ENCODE data around the gene PLEKHG2. TPM values are rescaled to one million over a fixed set of nuclear protein-coding genes. Genes with fewer than 3 reads are reported as not detected.

The PLEKHG2 gene
- polyA plus RNA-seq, 1 donor from 2014 or later, result 14.3 TPM

DNA sequence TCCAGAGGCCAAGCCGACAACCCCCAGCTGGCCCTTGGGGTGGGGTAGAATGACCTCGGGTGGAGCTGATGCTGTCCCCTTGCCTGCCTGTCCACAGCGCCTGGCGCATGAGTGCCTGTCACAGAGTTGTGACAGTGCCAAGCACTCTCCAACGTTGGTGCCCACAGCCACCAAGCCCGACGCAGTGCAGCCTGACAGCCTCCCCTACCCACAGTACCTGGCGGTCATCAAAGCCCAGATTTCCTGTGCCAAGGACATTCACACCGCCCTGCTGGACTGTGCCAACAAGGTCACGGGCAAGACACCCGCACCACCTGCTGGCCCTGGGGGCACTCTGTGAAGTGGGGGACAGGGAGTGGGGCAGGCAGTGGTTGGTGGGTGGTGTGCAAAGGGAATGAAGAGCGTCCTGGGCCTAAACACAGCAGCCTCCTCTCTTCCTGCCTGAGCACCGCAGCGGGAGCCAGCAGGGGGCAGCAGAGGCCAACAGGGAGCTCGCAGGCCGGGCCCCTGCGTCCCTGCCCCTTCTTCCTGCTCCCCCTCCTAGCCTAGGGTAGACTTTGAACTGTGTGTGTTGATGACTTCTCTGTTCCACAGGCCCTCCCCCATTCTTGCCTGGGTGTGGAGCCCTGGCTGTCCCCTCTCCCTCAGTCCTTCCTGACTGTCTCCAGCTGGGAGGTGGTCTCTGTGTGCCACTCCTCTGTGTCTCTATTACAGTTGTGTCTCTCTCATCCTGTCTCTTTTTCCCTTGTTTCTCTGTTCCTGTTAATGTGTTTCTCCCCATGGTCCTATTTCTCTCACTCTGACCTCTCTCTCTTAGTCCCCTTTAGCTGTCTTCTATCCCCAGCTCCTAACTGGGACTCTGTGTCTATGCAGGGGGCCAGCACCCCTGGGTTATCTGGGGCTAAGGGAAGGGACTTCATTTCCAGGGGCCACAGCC lies 14.8 kb upstream of the PLEKHG2 start:
- TF ChIP-seq RAD21 (conservative IDR thresholded peaks at IDR 0.05) (peak; percentile 78), SMC3 (conservative IDR thresholded peaks at IDR 0.05; ENCODE audit: poor library complexity) (peak; percentile 82), MXI1 (conservative IDR thresholded peaks at IDR 0.05; ENCODE audit: poor library complexity, severe bottlenecking) (no peak)
- TF ChIP-seq, protein P1, sequence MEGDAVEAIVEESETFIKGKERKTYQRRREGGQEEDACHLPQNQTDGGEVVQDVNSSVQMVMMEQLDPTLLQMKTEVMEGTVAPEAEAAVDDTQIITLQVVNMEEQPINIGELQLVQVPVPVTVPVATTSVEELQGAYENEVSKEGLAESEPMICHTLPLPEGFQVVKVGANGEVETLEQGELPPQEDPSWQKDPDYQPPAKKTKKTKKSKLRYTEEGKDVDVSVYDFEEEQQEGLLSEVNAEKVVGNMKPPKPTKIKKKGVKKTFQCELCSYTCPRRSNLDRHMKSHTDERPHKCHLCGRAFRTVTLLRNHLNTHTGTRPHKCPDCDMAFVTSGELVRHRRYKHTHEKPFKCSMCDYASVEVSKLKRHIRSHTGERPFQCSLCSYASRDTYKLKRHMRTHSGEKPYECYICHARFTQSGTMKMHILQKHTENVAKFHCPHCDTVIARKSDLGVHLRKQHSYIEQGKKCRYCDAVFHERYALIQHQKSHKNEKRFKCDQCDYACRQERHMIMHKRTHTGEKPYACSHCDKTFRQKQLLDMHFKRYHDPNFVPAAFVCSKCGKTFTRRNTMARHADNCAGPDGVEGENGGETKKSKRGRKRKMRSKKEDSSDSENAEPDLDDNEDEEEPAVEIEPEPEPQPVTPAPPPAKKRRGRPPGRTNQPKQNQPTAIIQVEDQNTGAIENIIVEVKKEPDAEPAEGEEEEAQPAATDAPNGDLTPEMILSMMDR (IDR thresholded peaks at IDR 0.05; ENCODE audit: poor library complexity, severe bottlenecking), result peak; percentile 82
- no peak overlapping the region for H3K4me3 ChIP-seq (ENCODE audit: low read length)
- no peaks in the 10 kb centered on the region for H4K20me1 ChIP-seq (ENCODE audit: insufficient read depth)
- no peak overlapping the region for H3K9ac ChIP-seq (ENCODE audit: low read length)
- no peaks in the 10 kb centered on the region for H3K9me3 ChIP-seq (ENCODE audit: low read length)
- H3K27me3 ChIP-seq (ENCODE audit: insufficient read depth, low read depth, low read length), result no peaks in the 10 kb centered on the region
- H3K27ac ChIP-seq (ENCODE audit: low read length), result no peak overlapping the region
- no peak overlapping the region for H3K4me2 ChIP-seq (ENCODE audit: low read length)
- H3K79me2 ChIP-seq (replicated peaks; ENCODE audit: insufficient read depth, low read length), result peaks cover 3% of the 10 kb centered on the region
- no peaks in the 10 kb centered on the region for H3F3A ChIP-seq (ENCODE audit: insufficient read depth, low read length, poor library complexity, severe bottlenecking)
- no peaks in the 10 kb centered on the region for H3K36me3 ChIP-seq (ENCODE audit: insufficient read depth, low read length)
- H2AFZ ChIP-seq (ENCODE audit: low read depth, low read length), result no peak overlapping the region
- H3K9me2 ChIP-seq (ENCODE audit: insufficient read depth, low read length), result no peaks in the 10 kb centered on the region

DNA sequence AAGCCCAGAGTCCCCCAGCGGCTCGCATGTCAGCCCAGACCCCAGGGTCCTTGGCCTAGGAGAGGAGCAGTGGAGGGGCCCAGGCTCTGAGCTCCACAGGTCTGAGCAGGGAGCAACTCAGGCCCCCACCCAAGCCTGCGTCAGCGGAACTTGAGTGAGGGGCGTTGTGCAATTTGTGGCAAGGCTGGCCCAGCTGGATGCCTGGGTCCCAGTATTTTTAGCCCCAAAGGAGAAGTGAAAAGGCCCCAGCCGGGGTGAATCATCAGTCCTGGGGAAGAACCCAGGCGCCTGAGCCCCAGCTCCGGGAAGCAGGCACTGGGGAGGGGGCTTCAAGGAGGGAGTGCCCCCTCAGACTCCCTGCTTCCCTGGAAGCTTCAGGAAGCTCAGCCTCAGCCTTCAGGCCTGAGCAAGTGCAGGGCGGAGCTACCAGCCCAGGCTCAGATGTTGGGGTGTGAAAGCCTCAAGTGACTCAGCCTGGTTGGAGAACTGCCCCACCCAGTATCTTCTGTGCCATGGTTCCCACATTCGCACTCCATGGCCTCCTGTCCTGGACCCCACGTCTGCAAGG lies 14.1 kb upstream of the PLEKHG2 start:
- H4K20me1 ChIP-seq (ENCODE audit: insufficient read depth), result no peaks in the 10 kb centered on the region
- no peaks in the 10 kb centered on the region for H3K9me3 ChIP-seq (ENCODE audit: low read length)
- no peaks in the 10 kb centered on the region for H3K79me2 ChIP-seq (replicated peaks; ENCODE audit: insufficient read depth, low read length)
- H3K4me2 ChIP-seq (ENCODE audit: low read length), result no peak overlapping the region
- no peak overlapping the region for H3K4me3 ChIP-seq (ENCODE audit: low read length)
- H3K9ac ChIP-seq (ENCODE audit: low read length), result no peak overlapping the region
- TF ChIP-seq EP300 (conservative IDR thresholded peaks at IDR 0.05; ENCODE audit: poor library complexity, severe bottlenecking), result no peak
- TF ChIP-seq MXI1 (conservative IDR thresholded peaks at IDR 0.05; ENCODE audit: poor library complexity, severe bottlenecking), result no peak
- TF ChIP-seq, protein P1 (IDR thresholded peaks at IDR 0.05; ENCODE audit: poor library complexity, severe bottlenecking), result no peak
- no peak for TF ChIP-seq RAD21 (conservative IDR thresholded peaks at IDR 0.05)
- TF ChIP-seq SMC3 (conservative IDR thresholded peaks at IDR 0.05; ENCODE audit: poor library complexity), result no peak
- TF ChIP-seq, protein P2, sequence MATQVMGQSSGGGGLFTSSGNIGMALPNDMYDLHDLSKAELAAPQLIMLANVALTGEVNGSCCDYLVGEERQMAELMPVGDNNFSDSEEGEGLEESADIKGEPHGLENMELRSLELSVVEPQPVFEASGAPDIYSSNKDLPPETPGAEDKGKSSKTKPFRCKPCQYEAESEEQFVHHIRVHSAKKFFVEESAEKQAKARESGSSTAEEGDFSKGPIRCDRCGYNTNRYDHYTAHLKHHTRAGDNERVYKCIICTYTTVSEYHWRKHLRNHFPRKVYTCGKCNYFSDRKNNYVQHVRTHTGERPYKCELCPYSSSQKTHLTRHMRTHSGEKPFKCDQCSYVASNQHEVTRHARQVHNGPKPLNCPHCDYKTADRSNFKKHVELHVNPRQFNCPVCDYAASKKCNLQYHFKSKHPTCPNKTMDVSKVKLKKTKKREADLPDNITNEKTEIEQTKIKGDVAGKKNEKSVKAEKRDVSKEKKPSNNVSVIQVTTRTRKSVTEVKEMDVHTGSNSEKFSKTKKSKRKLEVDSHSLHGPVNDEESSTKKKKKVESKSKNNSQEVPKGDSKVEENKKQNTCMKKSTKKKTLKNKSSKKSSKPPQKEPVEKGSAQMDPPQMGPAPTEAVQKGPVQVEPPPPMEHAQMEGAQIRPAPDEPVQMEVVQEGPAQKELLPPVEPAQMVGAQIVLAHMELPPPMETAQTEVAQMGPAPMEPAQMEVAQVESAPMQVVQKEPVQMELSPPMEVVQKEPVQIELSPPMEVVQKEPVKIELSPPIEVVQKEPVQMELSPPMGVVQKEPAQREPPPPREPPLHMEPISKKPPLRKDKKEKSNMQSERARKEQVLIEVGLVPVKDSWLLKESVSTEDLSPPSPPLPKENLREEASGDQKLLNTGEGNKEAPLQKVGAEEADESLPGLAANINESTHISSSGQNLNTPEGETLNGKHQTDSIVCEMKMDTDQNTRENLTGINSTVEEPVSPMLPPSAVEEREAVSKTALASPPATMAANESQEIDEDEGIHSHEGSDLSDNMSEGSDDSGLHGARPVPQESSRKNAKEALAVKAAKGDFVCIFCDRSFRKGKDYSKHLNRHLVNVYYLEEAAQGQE (IDR thresholded peaks at IDR 0.05; ENCODE audit: borderline replicate concordance), result no peak
- TF ChIP-seq TAF1 (IDR thresholded peaks at IDR 0.05; ENCODE audit: low read depth), result no peak
- H3K9me2 ChIP-seq (ENCODE audit: insufficient read depth, low read length), result no peaks in the 10 kb centered on the region
- no peak overlapping the region for H3K27ac ChIP-seq (ENCODE audit: low read length)
- no peaks in the 10 kb centered on the region for H3K36me3 ChIP-seq (ENCODE audit: insufficient read depth, low read length)
- no peaks in the 10 kb centered on the region for H3K27me3 ChIP-seq (ENCODE audit: insufficient read depth, low read depth, low read length)
- no peak overlapping the region for H2AFZ ChIP-seq (ENCODE audit: low read depth, low read length)
- no peaks in the 10 kb centered on the region for H3F3A ChIP-seq (ENCODE audit: insufficient read depth, low read length, poor library complexity, severe bottlenecking)

Measured in neural cell (in vitro differentiated cells).